ENCODE measurements around the gene SH3BP5L. TPM values are rescaled to one million over a fixed set of nuclear protein-coding genes. Genes with fewer than 3 reads are reported as not detected.

SH3BP5L gene
- total and polyA plus RNA-seq, 2 of the 4 experiments (the other 2 are of a cell fraction): 23.3 to 35.9 TPM

- Histone ChIP-seq H2AK9ac (replicated peaks; ENCODE audit: low read depth, low read length, poor library complexity) (peak overlapping the region; percentile 1), H3K56ac (ENCODE audit: extremely low read depth, insufficient read depth, low read length) (no peak overlapping the region), H3K9ac (ENCODE audit: low read depth, low read length) (no peak overlapping the region), H3K27ac (ENCODE audit: insufficient read depth, low read length) (no peak overlapping the region), H2BK5ac (ENCODE audit: low read depth, low read length, poor library complexity, severe bottlenecking) (no peak overlapping the region), H2BK20ac (ENCODE audit: low read depth, low read length) (no peak overlapping the region), H2BK120ac (ENCODE audit: low read depth, low read length) (no peak overlapping the region), H3K4me2 (ENCODE audit: low read depth, low read length) (no peak overlapping the region), H3K4me3 (ENCODE audit: insufficient read depth, low read depth, low read length) (no peak overlapping the region), H4K5ac (ENCODE audit: low read depth, low read length) (no peak overlapping the region), H2BK15ac (ENCODE audit: low read depth, low read length) (no peak overlapping the region), H3K18ac (ENCODE audit: low read depth, low read length) (no peak overlapping the region), H4K20me1 (ENCODE audit: insufficient read depth, low read length) (no peaks in the 10 kb centered on the region), H3K9me1 (ENCODE audit: insufficient read depth, low read length) (0 out of 2 replicates have a peak, but pooled peaks cover 3% of the 10 kb centered on the region), H2AFZ (replicated peaks; ENCODE audit: low read length, poor library complexity) (peak overlapping the region; percentile 79), H4K8ac (ENCODE audit: low read depth in 2 of 2, low read length in 2 of 2) (peak overlapping the region in 1 of 2 experiments; percentile 86; a peak in 2 of 4 replicates), H3K14ac (replicated peaks; ENCODE audit: low read depth, low read length) (0 out of 2 replicates have a peak overlapping the region, but pooled peaks have one; percentile 91), H2AK5ac (ENCODE audit: low read depth, low read length) (0 out of 2 replicates have a peak overlapping the region, but pooled peaks have one; percentile 5), H3K36me3 (ENCODE audit: control insufficient read depth, insufficient read depth, low read length) (peaks cover 25% of the 10 kb centered on the region), H3K23ac (ENCODE audit: low read depth, low read length) (0 out of 2 replicates have a peak overlapping the region, but pooled peaks have one; percentile 29), H4K91ac (ENCODE audit: insufficient read depth, low read depth, low read length) (no peak overlapping the region), H3K9me3 (ENCODE audit: control insufficient read depth, insufficient read depth, low read length) (no peaks in the 10 kb centered on the region), H3K4me1 (ENCODE audit: control insufficient read depth, insufficient read depth, low read length) (peaks cover 10% of the 10 kb centered on the region), H3K4ac (ENCODE audit: low read depth, low read length) (no peak overlapping the region), H3K79me1 (ENCODE audit: low read depth in 1 of 2, low read length in 2 of 2) (peaks cover 36 to 47% of the 10 kb centered on the region in 2 experiments), H3K27me3 (ENCODE audit: control insufficient read depth, insufficient read depth, low read length) (no peaks in the 10 kb centered on the region)
- ChIA-PET CTCF (interaction anchor here (1.1 to 1.4 kb wide), 2 partner anchors 15 to 17 kb away, joined by 4 read pairs; partner anchors contain the start of gene SH3BP5L), POLR2A (ENCODE audit: unreplicated experiment) (no interaction called here)
- in situ Hi-C loops (cut with MboI; ENCODE audit: low sequenced_read_pairs): no loop called here
- TF ChIP-seq MAFK (IDR thresholded peaks at IDR 0.05; ENCODE audit: low read depth, low read length) (no peak), ELK1 (IDR thresholded peaks at IDR 0.05; ENCODE audit: borderline replicate concordance, low read depth, low read length) (no peak), NFE2L2 (IDR thresholded peaks at IDR 0.05; ENCODE audit: low read depth, low read length) (no peak), MXI1 (IDR thresholded peaks at IDR 0.05; ENCODE audit: borderline replicate concordance, low read depth, low read length) (no peak), CTCF (conservative IDR thresholded peaks at IDR 0.05; ENCODE audit: low read depth, low read length) (no peak), FOS (IDR thresholded peaks at IDR 0.05; ENCODE audit: low read depth, low read length) (no peak), POLR2A (IDR thresholded peaks at IDR 0.05; ENCODE audit: low read depth, low read length) (no peak), CHD1 (IDR thresholded peaks at IDR 0.05; ENCODE audit: low read depth, low read length) (no peak)
- TF ChIP-seq, protein P1, sequence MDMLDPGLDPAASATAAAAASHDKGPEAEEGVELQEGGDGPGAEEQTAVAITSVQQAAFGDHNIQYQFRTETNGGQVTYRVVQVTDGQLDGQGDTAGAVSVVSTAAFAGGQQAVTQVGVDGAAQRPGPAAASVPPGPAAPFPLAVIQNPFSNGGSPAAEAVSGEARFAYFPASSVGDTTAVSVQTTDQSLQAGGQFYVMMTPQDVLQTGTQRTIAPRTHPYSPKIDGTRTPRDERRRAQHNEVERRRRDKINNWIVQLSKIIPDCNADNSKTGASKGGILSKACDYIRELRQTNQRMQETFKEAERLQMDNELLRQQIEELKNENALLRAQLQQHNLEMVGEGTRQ (IDR thresholded peaks at IDR 0.05; ENCODE audit: low read depth, low read length): no peak
- ATAC-seq (ENCODE audit: low read depth) (no peak), DNase-seq (no peak)
- BruUV-seq (replicated peaks): no TSS peak
- intact Hi-C loops (cut with micrococcal nuclease): no loop called here
- dilution Hi-C loops (cut with HindIII; ENCODE audit: low sequenced_read_pairs, unreplicated experiment): no loop called here
- WGBS, 2 experiments (ENCODE audit: extremely low coverage in 2 of 2, insufficient read length in 1 of 2): no CpG with 5 or more reads among the region's 8 CpGs
Observed at GRCh38 chr1:248842781-248843331, 17.1 kb upstream of the SH3BP5L start.

Measured in IMR-90 (cell line).